Amniotic stem cell (primary cell): ENCODE results near the gene MYO1D.
"Not testable (repeated sequence)": the region's sequence is repeated elsewhere in the genome, so short reads cannot be mapped to it uniquely, and the experiment has no call there.

Experiments used
- DNase-seq: peaks from one replicate; lab custom pipeline; 2025; lab: John Stamatoyannopoulos, UW

MYO1D gene

GRCh38 chr17:32876417-32877163, at the start of gene MYO1D:
Gene MYO1D, minus strand, starts transcription at chr17:32877124. Its CDS starts 252 bp downstream, at chr17:32876872.
- no peak for DNase-seq

GRCh38 chr17:32926183-32926582, 49.3 kb upstream of the MYO1D start:
- no peak for DNase-seq

- not testable (repeated sequence) for DNase-seq
These were observed 47.0 kb upstream of the MYO1D start for GRCh38 chr17:32923905-32924304.

GRCh38 chr17:32921017-32921416, 44.1 kb upstream of the MYO1D start:
- no peak for DNase-seq

GRCh38 chr17:32920293-32920692, 43.4 kb upstream of the MYO1D start:
- no peak for DNase-seq

DNA sequence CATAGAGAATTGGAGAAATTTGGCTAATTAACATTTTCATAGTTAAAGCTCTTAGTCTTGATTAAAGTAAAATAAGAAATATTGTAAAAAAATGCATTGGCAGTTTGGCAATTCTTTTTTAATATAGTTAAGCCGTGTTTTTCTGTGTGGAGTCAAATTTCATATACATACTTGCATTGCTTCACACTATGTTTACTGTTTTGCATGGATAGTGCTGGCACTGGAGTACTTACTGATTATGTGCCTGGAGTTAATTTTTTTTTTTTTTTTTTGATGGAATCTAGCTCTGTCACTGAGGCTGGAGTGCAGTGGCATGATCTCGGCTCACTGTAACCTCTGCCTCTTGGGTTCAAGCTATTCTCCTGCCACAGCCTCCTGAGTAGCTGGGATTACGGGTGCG, 43.0 kb upstream of the MYO1D start:
- DNase-seq: not testable (repeated sequence)

DNA sequence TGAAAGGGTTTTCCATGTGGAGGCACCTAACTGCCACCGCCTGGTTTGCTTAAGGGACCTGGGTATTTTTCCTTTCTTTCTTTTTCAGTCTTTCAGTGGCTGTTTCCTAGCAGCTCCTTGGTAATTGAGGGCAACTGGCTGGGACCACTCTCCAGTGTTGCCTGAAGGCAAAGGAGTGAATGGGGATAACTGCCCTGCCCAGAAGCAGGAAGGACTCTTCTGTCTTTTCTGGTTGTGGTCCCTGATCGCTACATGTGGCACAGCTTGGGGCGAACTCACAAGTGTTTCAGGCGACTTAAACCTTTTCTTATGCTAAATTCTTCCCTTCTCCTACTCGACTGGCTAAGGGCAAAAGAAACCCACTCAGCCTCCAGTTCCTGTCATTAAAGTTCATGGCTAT, 40.9 kb upstream of the MYO1D start:
- no peak for DNase-seq

GRCh38 chr17:32917081-32917480, 40.2 kb upstream of the MYO1D start:
- no peak for DNase-seq

- no peak for DNase-seq
These were observed 39.2 kb upstream of the MYO1D start for GRCh38 chr17:32916134-32916533.

GRCh38 chr17:32915245-32915644, 38.3 kb upstream of the MYO1D start:
- no peak for DNase-seq

DNA sequence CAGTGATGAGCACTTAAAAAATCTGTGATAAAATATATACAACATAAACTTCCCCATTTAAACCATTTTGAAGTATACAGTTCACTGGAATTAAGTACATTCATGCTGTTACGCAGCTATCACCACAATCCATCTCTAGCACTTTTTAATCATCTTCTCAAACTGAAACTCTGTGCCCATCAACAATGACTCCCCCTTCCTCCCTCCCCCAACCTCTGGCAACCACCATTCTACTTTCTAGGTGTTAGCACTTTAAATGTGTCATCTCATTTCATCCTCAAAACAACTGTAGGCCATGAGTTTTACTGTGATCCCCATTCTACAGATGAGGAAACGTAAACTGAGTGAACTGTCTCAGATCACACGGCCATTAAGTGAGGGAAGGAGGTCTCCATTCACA, 37.3 kb upstream of the MYO1D start:
- no peak for DNase-seq

DNA sequence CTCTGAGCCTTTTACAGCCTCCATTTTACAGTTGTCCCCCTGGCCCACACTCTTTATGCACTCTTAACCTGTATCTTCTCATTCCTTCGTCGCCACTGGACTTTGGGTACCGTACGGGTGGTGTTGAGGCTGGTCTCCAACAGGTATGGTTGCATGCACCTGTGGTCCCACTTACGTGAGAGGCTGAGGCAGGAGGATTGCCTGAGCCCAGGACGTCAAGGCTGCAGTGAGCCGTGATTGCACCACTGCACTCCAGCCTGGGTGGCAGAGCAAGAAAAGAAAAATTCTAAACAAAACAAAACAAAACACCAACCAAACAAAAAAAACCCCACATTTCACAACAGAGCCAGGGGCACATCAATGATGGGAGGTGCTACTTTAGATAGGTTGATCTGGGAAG, 36.7 kb upstream of the MYO1D start:
- DNase-seq: no peak

GRCh38 chr17:32912218-32912897, 35.4 kb upstream of the MYO1D start:
- no peak for DNase-seq

DNA sequence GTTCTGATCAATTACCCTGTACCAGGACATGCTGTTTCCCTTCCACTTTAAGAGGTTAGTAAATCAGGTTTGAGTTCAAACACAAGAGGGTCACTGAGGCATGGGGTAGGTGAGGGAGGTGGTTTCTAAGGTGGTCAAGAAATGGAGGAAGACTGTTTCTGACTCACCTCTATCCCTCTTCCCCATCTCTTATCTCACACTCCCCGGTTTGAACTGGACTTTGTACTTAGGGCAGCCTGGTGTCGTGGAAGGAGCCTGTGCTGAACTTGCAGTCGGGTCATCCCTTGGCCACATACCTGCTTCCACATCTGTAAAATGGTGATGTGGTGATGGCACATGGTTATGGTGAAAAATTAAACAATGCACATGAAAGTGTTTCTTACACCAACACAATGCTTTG, 33.8 kb upstream of the MYO1D start:
- no peak for DNase-seq

- DNase-seq: peak; percentile 61
These were observed 33.0 kb upstream of the MYO1D start for GRCh38 chr17:32909787-32910369.

DNA sequence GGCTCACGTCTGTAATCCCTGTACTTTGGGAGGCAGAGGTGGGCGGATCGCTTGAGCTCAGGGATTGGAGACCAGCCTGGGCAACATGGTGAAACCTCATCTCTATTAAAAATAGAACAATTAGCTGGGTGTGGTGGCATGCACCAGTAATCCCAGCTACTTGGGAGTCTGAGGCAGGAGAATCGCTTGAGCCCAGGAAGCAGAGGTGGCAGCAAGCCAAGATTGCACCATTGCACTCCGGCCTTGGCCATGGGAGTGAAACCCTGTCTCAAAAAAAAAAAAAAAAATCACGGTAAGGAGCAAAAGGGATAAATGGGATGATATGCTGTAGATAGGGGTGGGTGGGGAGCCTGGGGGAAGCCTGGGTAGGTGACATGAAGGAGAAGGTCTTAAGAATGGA, 30.7 kb upstream of the MYO1D start:
- DNase-seq: no peak

GRCh38 chr17:32904891-32905290, 28.0 kb upstream of the MYO1D start:
- DNase-seq: no peak

DNA sequence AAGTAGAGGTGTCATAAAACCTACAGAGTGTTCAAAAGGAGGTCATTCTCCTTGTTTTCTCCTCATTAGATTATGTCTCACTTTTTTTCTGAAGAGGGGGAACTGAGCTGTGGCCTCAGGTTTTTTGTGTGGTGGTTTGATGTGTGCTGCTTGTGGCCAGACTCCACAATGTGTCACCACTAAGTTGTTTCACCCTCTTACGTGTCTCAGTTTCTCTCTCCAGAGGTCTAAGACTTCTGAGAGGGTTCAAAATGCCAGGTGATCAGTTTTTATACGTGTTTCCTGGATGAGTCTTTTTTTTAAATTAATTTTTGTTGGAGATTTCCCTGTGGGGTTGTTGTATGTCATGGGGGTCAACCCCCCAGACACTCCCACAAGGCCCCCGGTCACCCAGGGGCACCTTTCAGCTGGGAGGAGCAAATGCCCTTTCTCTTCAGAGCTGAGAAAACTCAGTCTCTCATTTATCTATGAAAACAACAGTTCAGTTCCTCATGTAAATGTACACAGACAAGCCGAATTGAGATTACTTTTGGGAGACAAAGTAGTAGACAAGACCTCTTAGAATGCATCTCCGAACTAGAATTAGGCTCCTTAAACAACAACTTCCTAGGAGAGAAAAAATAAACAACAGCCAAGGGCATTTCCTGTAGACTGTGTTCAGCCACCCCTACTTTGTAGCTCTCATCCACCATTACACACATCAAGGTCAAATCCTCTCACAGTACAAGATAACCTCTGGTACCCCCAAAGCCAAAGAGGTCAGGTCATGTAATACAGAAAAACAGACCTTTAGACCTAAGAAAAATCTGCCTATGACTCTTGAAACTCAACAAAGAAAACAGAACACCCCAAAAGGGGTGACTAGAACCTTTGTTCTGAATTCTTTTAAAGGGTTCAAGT, 27.1 kb upstream of the MYO1D start:
- no peak for DNase-seq

DNA sequence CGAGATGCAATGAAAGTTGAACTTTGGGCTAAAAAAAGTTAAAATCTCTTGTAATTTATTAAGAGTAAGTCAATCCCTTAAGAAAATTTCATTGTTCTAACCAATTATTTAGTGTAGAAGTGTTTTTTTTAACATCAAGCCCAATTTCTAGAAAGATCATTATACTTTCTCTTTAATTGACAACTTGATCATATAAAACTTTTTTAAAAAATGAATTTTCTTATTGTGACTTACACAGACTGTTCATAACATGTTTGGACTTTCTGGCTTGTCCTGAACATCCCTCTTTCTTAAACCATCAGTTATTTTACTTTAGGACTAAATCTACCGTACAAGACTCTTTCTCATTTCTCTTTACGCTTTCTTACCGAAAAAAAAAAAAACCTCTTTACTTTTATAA, 24.8 kb upstream of the MYO1D start:
- DNase-seq: no peak

DNA sequence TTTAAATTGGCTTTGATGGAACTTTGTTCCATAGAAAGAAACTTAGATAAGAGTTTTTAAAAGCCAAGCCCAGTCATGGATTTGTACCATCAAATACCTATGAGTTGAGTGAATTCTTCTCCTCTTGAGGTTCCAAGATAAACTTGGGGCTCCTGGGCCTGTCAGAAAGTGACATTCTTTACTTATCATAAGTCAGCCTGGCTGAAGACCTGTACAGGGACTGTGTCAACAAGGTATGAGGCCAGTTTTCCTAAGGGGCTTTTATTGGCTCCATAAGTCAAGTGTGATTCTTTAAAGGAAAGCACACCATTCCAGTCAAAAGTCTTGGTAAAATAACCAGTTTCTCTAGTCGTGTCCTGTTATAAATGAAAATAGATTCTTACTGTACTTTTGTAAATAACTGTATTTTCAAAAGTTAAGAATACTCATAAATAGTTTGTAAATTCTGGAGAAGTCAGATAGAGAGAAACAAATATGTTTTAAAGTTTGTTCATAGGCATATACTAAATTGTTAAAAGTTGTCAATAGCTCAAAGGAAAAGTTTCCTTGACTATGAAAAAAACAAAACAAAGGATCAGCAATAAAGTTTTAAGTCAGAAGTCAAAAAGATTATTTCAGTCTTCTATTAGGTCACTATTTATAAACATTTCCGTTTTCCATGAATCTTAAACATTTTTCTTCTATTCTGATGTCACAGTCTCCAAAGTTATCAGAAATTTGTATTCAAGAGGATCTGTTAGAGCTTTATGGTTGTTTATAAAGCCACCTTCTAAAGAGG, 22.5 kb upstream of the MYO1D start:
- DNase-seq: no peak

- DNase-seq: no peak
These were observed 19.8 kb upstream of the MYO1D start for GRCh38 chr17:32896647-32897258.
